Measurements from ENCODE around the gene MTHFD1L. TPM values are rescaled to one million over a fixed set of nuclear protein-coding genes. Genes with fewer than 3 reads are reported as not detected.

MTHFD1L gene
- total RNA-seq, 4 donors from 2014 or later: 3.3 to 7.8 (median 3.8) TPM

- no peak for TF ChIP-seq CTCF (IDR thresholded peaks at IDR 0.05; ENCODE audit: low read depth)
Observed at GRCh38 chr6:150981095-150981494, 115.6 kb downstream of the MTHFD1L start.

- TF ChIP-seq CTCF (IDR thresholded peaks at IDR 0.05; ENCODE audit: low read depth): no peak
Observed at GRCh38 chr6:150981669-150982068, 116.2 kb downstream of the MTHFD1L start.

- TF ChIP-seq CTCF (IDR thresholded peaks at IDR 0.05; ENCODE audit: low read depth): no peak
Observed at GRCh38 chr6:150987371-150987828, 121.9 kb downstream of the MTHFD1L start.

GRCh38 chr6:150987855-150988464 is 122.5 kb downstream of the MTHFD1L start:
- TF ChIP-seq CTCF (IDR thresholded peaks at IDR 0.05; ENCODE audit: low read depth): no peak

- no peak for TF ChIP-seq CTCF (IDR thresholded peaks at IDR 0.05; ENCODE audit: low read depth)
Observed at GRCh38 chr6:150991487-150991886, 126.0 kb downstream of the MTHFD1L start.

GRCh38 chr6:150992262-150992661 is 126.8 kb downstream of the MTHFD1L start:
- TF ChIP-seq CTCF (IDR thresholded peaks at IDR 0.05; ENCODE audit: low read depth): no peak

GRCh38 chr6:150992703-150993102 is 127.2 kb downstream of the MTHFD1L start:
- no peak for TF ChIP-seq CTCF (IDR thresholded peaks at IDR 0.05; ENCODE audit: low read depth)
